Measurements from ENCODE around the gene ITPRIPL2. TPM values are rescaled to one million over a fixed set of nuclear protein-coding genes. Genes with fewer than 3 reads are reported as not detected.

ITPRIPL2 gene
- total RNA-seq, 2 donors from 2014 or later, result 68.1 to 106 TPM

- DNase-seq (ENCODE audit: low spot score), result peak; percentile 88
- intact Hi-C loops (cut with DNase I), result loop anchor here (10.0 kb wide), 2 partner anchors 73 to 207 kb away; no protein-coding TSS in a partner anchor
These were observed 54.1 kb downstream of the ITPRIPL2 start, which contains the start of gene SYT17 for GRCh38 chr16:19167710-19168370. Gene SYT17 (plus strand): TSS chr16:19168240. CDS start chr16:19168647, 407 bp downstream.

DNA sequence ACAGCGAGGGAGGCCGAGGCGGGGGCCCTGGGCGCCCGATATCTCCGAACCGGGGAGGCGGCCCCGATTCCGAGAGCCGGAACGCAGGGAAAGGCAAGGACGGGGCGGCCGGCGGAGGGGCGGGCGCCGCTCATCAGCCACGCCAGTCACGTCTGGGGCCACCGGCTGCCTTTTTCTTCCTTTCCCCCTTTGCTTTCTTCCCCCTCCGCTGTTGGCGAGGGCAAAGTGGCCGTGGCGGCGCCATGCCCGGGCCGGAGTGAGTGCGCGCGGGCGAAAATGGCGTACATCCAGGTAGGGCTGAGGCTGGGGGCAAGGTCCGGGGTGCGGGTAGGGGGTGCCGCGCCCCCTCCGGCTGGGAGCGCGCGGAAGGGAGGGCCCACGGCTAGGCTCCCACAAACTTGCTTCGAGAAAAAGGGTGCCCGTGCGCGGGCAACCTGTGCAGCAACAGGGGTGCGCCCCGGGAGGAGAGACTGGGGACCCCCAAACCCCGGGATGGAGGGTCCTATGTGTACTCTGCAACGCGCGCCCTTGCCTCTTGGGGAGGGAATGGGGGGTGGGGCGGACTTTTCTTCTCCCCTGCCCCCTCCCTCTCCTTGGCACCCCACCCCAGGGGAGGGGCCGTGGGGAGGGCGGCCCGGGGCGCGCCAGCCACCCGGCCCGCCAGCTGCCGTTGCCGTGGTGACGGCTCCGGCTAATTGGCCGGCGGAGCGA is 54.8 kb downstream of the ITPRIPL2 start:
- intact Hi-C loops (cut with DNase I), result loop anchor here (10.0 kb wide), 2 partner anchors 74 to 206 kb away; no protein-coding TSS in a partner anchor
- no peak for DNase-seq (ENCODE audit: low spot score)

- intact Hi-C loops (cut with DNase I), result loop anchor here (10.0 kb wide), 2 partner anchors 74 to 206 kb away; no protein-coding TSS in a partner anchor
These were observed 55.4 kb downstream of the ITPRIPL2 start for GRCh38 chr16:19169082-19169639.

GRCh38 chr16:19170043-19170655 is 56.4 kb downstream of the ITPRIPL2 start:
- intact Hi-C loops (cut with DNase I), result loop anchor here in 1 of 2 donors (5.0 kb wide), 1 partner anchor 202 kb away; no protein-coding TSS in a partner anchor
- no peak for DNase-seq (ENCODE audit: low spot score)

More at GRCh38 chr16:19169082-19169639, 55.4 kb downstream of the ITPRIPL2 start:
- DNase-seq (ENCODE audit: low spot score), result no peak

Other genes with a start within 250 kb of the ITPRIPL2 start
- 10 to 100 TPM; 71.7 to 81.3 TPM for gene SMG1, start 187.6 kb upstream of the ITPRIPL2 start, total RNA-seq
- gene TMC7, start 130.0 kb upstream of the ITPRIPL2 start, total RNA-seq, result 1 to 10 TPM; 1.2 to 1.6 TPM
- gene COQ7, start 46.4 kb upstream of the ITPRIPL2 start, total RNA-seq, result 10 to 100 TPM; 16.7 to 22.4 TPM
- 1 to 10 TPM; 1.2 to 2.8 TPM for gene SYT17, start 54.3 kb downstream of the ITPRIPL2 start, total RNA-seq
- not detected for gene CLEC19A, start 171.8 kb downstream of the ITPRIPL2 start, total RNA-seq